ENCODE results near the gene OTC.

Gene OTC

DNA sequence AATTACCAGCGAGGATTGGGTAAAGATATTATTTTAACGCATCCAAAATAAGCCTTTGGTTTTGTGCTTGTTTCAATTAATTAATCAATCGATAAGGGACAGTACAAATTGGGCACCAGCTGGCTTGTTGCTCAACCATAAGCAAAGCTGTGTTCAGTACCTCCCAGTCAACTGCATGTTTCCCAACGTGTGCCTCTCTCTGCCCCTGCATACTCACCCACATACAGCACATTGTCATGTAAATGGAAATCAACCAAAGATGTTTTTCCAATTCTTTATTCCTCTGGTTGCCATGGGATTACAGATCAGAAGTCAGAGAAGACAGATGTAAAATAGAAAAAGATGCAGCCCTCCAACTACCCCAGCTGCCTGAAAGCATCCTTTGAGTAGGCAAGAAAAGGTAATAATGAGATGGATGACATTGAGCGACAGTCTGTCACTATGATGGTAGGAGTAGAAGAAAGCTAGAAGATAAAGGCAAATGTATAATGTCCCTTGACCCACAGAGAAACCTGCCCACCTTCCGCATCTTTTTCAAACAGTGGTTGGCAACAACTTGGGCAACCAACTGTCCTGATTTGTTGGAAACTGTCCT, 116.3 kb downstream of the OTC start:
- no peak for DNase-seq
